Urothelium cell line (cell line): Measurements from ENCODE around the gene NTSR1.

Source experiments
- DNase-seq: peaks from one replicate; pipeline ENCODE4 v3.0.0; 2011; ENCODE audit warnings: low spot score, mixed read lengths
- FAIRE-seq: peaks from 2 replicates; lab custom pipeline; 2011; peaks lifted over from hg19 to GRCh38; lab: Jason Lieb, UNC

The NTSR1 gene

GRCh38 chr20:62779417-62779685 is 70.7 kb downstream of the NTSR1 start:
- no peak for FAIRE-seq
- DNase-seq: no peak

GRCh38 chr20:62780204-62780603 is 71.6 kb downstream of the NTSR1 start:
- DNase-seq (no peak), FAIRE-seq (no peak)

- no peak for DNase-seq
- no peak for FAIRE-seq
These were observed 72.1 kb downstream of the NTSR1 start for GRCh38 chr20:62780696-62781095.

GRCh38 chr20:62782149-62782892 is 73.7 kb downstream of the NTSR1 start:
- FAIRE-seq: no peak
- DNase-seq: no peak

- DNase-seq (no peak), FAIRE-seq (no peak)
These were observed 74.2 kb downstream of the NTSR1 start for GRCh38 chr20:62782893-62783278.

GRCh38 chr20:62784497-62784896 is 75.9 kb downstream of the NTSR1 start:
- DNase-seq (no peak), FAIRE-seq (no peak)

- no peak for DNase-seq
- no peak for FAIRE-seq
These were observed 76.8 kb downstream of the NTSR1 start for GRCh38 chr20:62785393-62785792.

- FAIRE-seq (no peak), DNase-seq (no peak)
These were observed 77.5 kb downstream of the NTSR1 start for GRCh38 chr20:62786157-62786556.

- no peak for FAIRE-seq
- DNase-seq: no peak
These were observed 78.7 kb downstream of the NTSR1 start for GRCh38 chr20:62787321-62787720.

GRCh38 chr20:62787866-62788265 is 79.2 kb downstream of the NTSR1 start:
- DNase-seq (no peak), FAIRE-seq (no peak)

- DNase-seq: no peak
- no peak for FAIRE-seq
These were observed 80.0 kb downstream of the NTSR1 start for GRCh38 chr20:62788607-62789006.

- FAIRE-seq (peak; percentile 97), DNase-seq (no peak)
These were observed 81.4 kb downstream of the NTSR1 start for GRCh38 chr20:62790075-62790474.

GRCh38 chr20:62791301-62792181 is 82.9 kb downstream of the NTSR1 start:
- FAIRE-seq (no peak), DNase-seq (peak; percentile 91)

GRCh38 chr20:62792182-62792939 is 83.7 kb downstream of the NTSR1 start:
- no peak for FAIRE-seq

GRCh38 chr20:62792940-62793756 is 84.5 kb downstream of the NTSR1 start:
- DNase-seq (no peak), FAIRE-seq (no peak)

More at GRCh38 chr20:62792182-62792939, 83.7 kb downstream of the NTSR1 start:
- peak; percentile 58 for DNase-seq

GRCh38 chr20:62793757-62794006 is 85.0 kb downstream of the NTSR1 start:
- DNase-seq (no peak), FAIRE-seq (no peak)

GRCh38 chr20:62794007-62794724 is 85.5 kb downstream of the NTSR1 start:
- DNase-seq (peak; percentile 99), FAIRE-seq (peak; percentile 81)

- FAIRE-seq (no peak), DNase-seq (no peak)
These were observed 86.6 kb downstream of the NTSR1 start for GRCh38 chr20:62795023-62795761.

GRCh38 chr20:62796699-62797491 is 88.3 kb downstream of the NTSR1 start:
- FAIRE-seq (no peak), DNase-seq (no peak)
